GM18867 (cell line): ENCODE data around the gene FBN3.

Experiments used
- ATAC-seq: cut with Tn5 transposase; IDR thresholded peaks from one replicate; pipeline ENCODE4 v1.9.1; 2021; ENCODE audit warnings: mild to moderate bottlenecking, moderate library complexity; ENCODE audit not compliant: unreplicated experiment

The FBN3 gene

GRCh38 chr19:8148410-8149260 is 757 bp downstream of the FBN3 start:
- ATAC-seq, result no peak

- ATAC-seq, result no peak
Measured at GRCh38 chr19:8148088-8148409, 1.3 kb downstream of the FBN3 start.

- no peak for ATAC-seq
Measured at GRCh38 chr19:8147582-8147978, 1.8 kb downstream of the FBN3 start.

GRCh38 chr19:8146877-8147581 is 2.4 kb downstream of the FBN3 start:
- ATAC-seq, result no peak

- no peak for ATAC-seq
Measured at GRCh38 chr19:8144273-8144995, 5.0 kb downstream of the FBN3 start.

GRCh38 chr19:8143041-8143440 is 6.4 kb downstream of the FBN3 start:
- no peak for ATAC-seq

- no peak for ATAC-seq
Measured at GRCh38 chr19:8142513-8142900, 6.9 kb downstream of the FBN3 start.

GRCh38 chr19:8141726-8142512 is 7.5 kb downstream of the FBN3 start:
- ATAC-seq, result no peak

GRCh38 chr19:8138201-8138600 is 11.2 kb downstream of the FBN3 start:
- no peak for ATAC-seq

- ATAC-seq, result no peak
Measured at GRCh38 chr19:8137425-8137824, 12.0 kb downstream of the FBN3 start.

GRCh38 chr19:8135946-8136618 is 13.3 kb downstream of the FBN3 start:
- no peak for ATAC-seq

GRCh38 chr19:8132858-8133458 is 16.4 kb downstream of the FBN3 start:
- no peak for ATAC-seq

- no peak for ATAC-seq
Measured at GRCh38 chr19:8131517-8131916, 17.9 kb downstream of the FBN3 start.

GRCh38 chr19:8129061-8129618 is 20.3 kb downstream of the FBN3 start:
- no peak for ATAC-seq

- no peak for ATAC-seq
Measured at GRCh38 chr19:8128551-8128950, 20.8 kb downstream of the FBN3 start.

- ATAC-seq, result no peak
Measured at GRCh38 chr19:8127311-8127710, 22.1 kb downstream of the FBN3 start.

GRCh38 chr19:8126511-8126910 is 22.9 kb downstream of the FBN3 start:
- no peak for ATAC-seq

GRCh38 chr19:8126008-8126407 is 23.4 kb downstream of the FBN3 start:
- ATAC-seq, result no peak

- no peak for ATAC-seq
Measured at GRCh38 chr19:8123683-8124082, 25.7 kb downstream of the FBN3 start.
